Measurements from ENCODE around the gene EAPP.

GRCh38 chr14:34475163-34475562, 64.3 kb downstream of the EAPP start:
- TF ChIP-seq CTCF (conservative IDR thresholded peaks at IDR 0.05; ENCODE audit: low read depth, low read length) (no peak), BHLHE40 (IDR thresholded peaks at IDR 0.05; ENCODE audit: low read depth, low read length) (no peak), MAZ (IDR thresholded peaks at IDR 0.05; ENCODE audit: borderline replicate concordance, low read depth, low read length) (no peak), NFE2L2 (IDR thresholded peaks at IDR 0.05; ENCODE audit: low read depth, low read length) (no peak), RAD21 (IDR thresholded peaks at IDR 0.05; ENCODE audit: low read length) (no peak), RCOR1 (IDR thresholded peaks at IDR 0.05; ENCODE audit: insufficient replicate concordance, low read length) (no peak), POLR2A (IDR thresholded peaks at IDR 0.05; ENCODE audit: low read depth, low read length) (no peak), CEBPB (IDR thresholded peaks at IDR 0.05; ENCODE audit: low read depth, low read length) (no peak), RFX5 (IDR thresholded peaks at IDR 0.05; ENCODE audit: low read depth, low read length) (no peak), USF2 (IDR thresholded peaks at IDR 0.05; ENCODE audit: low read depth, low read length) (no peak)

All from IMR-90 (cell line).